GM19455 (cell line): ENCODE data around the gene UNG.
"Not testable (repeated sequence)": the region's sequence is repeated elsewhere in the genome, so short reads cannot be mapped to it uniquely, and the experiment has no call there.

ENCODE experiments used
- ATAC-seq: cut with Tn5 transposase; IDR thresholded peaks from one replicate; pipeline ENCODE4 v1.9.1; 2021; ENCODE audit not compliant: unreplicated experiment

UNG gene

DNA sequence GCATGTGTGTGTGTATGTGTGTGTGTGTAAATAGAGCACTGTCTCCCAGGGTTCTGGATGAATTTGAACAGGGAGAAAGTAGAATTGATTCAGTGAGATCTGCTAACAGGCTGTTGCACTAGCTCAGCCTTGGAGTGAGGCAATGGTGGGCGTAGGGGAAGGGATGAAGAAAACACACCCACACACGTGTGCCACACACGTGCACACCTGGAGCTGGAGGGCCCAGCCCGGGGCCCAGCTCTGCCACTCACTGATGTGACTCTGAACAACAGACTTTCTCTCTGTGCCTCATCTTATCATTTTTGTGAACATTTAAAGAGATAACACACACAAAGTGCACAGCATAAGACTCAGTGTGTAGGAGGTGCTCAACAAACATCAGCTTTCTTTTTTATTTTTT is 23.2 kb downstream of the UNG start:
- ATAC-seq: no peak

DNA sequence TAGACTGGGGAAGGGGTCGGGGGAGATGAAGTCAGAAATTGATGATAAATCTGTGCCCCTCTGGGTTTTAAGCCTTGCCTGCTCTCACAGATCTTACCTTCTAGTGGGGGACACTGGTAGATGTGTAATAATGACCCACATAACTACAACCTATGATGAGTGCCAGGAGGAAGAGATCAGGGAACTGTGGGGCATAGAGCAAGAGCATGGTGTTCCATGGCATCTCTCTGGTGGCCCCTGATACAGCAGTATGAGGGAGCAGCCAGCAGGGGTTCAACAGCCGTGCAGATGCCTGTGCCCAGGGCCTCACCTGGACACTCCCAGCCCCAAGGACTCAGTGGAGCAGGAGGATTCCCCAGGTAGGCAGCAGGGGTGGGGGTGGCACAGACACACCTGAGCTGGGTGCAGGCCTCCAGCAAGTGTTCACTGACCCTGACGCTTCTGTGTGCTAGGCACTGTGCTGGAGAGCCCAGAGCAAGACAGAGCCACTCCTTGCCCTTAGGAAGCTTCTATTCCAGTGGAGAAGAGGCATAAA is 24.0 kb downstream of the UNG start:
- ATAC-seq: no peak

DNA sequence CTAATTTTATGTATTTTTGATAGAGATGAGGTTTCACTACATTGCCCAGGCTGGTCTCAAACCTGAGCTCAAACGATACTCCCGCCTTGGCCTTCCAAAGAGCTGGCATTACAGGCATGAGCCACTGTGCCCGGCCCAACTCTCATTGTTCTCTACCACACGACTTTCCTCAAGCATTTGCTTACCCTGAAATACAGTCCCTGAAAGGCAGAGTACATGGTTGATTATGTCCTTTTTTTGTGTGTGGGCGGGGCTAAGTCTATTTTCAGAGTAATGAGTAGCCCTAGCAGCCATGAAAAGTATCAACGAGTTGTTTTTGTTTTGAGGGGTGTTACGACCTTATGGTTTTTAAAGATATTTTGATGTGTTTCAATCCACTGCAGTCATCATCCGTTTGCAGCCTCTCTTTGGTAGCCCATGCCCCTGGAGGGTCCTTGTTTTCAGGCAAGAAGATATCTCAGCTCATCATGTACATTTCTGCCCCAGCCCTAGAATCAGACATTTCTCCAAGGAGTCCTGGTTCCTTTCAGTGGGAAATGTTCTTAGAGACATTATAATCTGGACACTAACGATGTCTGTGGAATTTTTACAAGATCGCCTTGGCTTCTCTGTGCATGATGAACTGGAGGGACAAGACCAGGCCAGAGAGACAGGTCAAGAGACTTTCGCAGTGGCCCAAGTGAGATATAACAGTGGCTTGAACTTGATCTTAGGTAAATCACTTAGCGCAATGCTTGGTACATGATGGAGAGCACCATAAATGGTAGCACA is 27.7 kb downstream of the UNG start:
- no peak for ATAC-seq

DNA sequence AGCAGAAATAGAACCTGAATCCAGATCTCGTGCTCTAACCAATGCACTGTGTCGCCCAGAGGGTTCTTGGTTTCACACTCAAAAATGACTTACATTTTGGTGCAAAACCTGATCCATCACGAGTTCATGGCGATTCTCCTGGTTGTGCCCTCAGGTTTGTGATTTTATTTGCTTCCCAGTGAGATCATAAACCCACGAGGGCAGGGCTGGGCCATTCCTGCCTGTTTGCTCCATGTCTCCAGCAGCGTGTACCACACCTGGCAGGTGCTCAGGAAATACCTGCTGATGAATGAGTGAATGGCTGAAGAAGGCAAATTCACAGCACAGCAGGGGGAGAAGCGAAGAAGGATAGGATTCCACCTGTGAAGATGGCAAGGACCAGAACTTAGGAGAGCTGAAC is 28.4 kb downstream of the UNG start:
- ATAC-seq: no peak

DNA sequence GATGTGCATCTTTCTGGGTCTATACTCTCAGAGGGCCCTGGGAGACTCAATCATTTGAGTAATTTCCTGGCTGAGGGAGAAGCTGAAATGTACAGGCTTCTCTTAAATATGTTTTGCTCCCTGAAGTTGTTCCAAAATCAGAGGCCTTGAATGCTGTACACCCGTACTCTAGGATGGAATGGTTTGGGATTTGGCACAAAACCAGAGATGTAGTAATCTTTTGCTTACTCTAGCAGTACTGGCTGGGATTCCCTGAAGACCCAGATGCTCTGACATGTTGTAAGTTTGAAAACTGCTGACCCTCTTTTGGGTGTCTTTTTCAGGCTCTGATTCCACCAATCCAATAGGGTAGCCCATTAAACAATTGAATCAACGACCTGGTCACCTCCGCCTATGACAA is 29.4 kb downstream of the UNG start:
- no peak for ATAC-seq

DNA sequence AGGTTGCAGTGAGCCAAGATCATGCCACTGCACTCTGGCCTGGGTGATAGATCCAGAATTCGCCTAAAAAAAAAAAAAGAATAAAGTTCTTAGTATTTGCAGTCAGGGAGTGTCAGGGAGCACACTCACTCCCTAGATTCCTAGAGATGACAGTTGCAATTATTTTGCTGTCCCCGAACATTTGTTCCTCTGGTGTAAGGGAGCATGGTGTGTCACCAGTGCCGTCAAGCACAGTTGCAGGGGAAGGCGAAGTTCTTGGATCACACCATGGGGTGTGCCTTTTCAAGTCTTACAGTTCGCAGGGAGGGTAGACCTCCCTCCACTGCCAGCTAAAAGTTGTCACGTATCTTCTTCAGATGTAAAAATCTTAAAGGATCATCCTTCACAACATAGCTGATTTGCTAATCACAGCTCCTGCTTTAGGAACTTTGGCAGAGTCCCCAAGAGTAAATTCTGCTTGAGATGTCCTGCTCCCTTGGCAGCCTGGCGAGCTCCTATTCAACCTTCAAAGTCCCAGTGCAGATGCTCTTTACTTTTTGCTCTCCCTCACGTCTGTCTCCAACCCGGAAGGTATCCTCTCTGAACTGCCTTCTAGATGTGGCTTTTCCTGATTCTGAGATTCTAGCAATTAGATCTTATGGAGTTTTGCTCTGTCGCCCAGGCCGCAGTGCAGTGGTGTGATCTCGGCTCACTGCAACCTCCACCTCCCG is 30.3 kb downstream of the UNG start:
- ATAC-seq: no peak

DNA sequence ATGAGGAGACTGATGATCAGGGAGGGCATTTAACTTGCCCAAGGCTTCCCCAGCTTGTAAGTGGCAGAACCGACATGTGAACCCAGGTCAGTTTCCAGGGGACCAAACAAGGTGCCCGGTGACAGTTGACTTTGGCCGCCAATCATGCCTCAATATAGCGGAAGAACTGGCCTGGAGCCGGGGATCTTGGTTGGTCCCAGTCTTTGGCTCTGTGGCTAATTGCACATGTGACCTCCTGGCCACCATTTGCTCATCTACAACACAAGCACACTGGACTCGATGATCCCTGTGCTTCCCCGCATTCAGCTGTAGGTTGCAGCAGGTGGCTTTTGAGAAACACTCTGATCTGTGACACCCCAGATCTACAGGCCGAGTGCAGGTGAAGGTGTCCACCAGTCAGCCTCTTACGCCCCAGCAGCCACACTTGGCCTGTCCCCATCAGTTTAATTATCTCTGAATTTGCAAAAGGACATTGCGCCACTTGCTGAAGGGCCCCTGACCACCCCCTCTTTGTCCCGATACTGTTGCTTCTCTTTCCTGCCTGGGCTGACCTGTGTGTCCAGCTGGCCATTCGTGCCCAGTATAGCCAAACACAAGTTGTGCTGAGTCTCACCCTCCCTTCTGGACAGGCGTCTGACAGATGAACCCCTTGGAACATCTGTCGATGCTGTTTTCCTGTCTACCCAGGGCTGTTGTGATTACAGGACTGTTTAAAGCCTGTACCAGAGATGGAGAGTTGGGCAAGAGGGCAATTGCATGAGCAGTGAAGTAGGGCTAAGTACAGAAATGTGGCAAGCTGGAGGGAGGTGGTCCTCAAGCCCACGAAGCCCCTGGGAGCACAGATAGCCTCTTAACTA is 33.1 kb downstream of the UNG start:
- no peak for ATAC-seq

DNA sequence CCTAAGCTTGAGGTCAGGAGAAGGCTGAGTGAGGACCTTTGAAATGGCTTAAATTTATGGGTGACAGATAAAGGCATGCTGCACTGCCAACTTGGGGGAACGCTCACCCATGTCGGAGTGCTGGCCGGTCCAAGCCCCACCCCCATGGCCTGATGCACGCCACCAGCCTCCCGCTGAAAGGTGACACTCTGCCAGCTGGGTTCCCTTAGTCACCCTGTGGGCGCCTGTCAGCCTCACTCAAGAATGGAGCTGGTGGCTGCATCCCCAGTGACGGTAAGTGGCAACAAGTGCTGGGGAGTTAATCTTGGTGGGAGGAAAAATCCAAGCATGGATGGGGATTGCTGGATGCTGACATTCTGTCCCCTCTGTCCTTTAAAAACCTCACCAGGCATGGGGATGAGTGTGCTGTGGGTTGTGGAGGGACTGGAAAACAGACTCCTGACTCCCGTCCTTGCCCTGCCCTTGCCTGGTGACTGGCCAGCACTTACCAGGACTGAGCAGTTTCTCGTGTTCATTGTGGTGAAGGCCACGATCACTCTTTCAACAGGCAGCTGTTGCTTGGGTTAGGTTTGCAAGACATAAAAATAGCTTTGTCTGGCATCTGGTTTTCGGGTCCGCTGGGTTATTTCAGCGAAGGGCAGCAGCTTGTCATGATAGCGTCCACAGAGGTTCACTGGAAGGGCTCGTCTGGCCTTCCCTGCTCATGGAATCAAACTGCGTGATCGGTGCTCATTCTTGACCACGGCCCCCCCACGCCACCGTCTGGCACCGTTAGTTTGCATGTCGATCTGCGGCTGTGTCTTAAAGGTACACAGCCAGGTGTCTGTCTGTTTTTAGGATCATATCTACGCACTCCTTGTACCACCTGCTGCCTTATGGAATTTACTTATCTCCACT is 34.0 kb downstream of the UNG start:
- ATAC-seq: no peak

DNA sequence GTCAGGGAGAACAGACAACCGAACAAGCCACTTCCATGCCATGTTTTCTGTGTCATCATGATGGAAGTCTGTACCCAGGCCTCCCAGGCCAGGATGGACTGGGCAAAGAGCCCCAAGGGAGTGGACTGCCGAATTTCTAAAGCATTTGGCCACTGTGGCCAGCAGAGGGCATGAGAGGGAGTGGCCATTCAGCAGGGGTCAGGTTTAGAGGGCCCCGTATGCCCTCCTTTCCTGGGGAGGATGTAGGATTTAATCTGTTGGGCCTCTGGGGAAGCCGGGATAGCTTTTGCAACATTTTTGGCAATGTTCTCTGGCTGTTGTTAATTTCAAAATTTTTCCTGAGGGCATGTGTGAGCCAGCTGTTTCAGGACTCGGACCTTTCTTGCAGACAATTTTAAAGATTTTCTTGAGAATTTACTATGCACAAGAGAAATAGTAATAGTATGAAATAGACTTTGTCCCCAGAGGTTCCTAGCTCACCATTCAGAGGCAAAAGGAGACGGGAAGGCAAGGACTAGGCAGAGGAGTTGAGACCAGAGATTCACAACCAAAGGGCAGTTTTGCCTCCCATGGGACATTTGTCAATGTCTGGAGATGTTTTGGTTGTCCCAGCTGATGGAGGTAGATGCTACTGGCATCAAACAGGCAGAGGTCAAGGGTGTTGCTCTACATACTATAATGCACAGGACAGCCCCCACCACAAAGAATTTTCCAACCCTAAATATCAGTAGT is 37.0 kb downstream of the UNG start:
- no peak for ATAC-seq

DNA sequence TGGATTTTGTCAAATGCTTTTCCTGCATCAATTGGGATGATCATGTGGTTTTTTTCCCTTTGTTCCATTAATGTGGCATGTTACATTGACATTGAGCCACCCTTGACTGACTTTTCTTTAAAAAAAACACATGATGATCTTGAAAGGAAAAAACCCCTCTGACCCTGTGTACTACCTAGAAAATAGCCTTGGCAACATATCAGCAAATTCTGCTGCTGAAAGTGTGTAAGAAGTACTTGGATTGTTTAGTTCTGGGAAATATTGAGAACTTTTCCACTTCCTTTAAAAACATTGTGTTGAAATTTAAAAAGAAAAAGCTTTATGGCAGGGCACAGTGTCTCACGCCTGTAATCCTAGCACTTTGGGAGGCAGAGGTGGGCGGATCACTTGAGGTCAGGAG is 39.7 kb downstream of the UNG start:
- ATAC-seq: no peak

DNA sequence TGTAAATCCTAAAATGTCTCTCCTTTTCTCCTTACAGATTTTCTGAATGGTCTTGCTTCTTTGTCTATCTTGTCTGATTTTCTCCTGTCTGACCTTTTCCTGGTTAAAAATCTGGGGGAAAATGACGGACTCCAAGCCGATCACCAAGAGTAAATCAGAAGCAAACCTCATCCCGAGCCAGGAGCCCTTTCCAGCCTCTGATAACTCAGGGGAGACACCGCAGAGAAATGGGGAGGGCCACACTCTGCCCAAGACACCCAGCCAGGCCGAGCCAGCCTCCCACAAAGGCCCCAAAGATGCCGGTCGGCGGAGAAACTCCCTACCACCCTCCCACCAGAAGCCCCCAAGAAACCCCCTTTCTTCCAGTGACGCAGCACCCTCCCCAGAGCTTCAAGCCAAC is 42.0 kb downstream of the UNG start:
- no peak for ATAC-seq

DNA sequence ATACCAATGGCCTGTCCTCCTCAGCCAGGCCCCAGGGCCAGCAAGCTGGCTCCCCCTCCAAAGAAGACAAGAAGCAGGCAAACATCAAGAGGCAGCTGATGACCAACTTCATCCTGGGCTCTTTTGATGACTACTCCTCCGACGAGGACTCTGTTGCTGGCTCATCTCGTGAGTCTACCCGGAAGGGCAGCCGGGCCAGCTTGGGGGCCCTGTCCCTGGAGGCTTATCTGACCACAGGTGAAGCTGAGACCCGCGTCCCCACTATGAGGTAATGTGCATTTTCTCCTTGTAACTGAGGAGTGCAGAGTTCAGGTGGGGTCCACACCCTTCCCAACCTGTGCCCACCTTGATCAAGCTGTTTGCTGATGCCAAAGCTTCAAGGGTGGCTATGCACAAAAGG is 42.4 kb downstream of the UNG start:
- ATAC-seq: no peak

DNA sequence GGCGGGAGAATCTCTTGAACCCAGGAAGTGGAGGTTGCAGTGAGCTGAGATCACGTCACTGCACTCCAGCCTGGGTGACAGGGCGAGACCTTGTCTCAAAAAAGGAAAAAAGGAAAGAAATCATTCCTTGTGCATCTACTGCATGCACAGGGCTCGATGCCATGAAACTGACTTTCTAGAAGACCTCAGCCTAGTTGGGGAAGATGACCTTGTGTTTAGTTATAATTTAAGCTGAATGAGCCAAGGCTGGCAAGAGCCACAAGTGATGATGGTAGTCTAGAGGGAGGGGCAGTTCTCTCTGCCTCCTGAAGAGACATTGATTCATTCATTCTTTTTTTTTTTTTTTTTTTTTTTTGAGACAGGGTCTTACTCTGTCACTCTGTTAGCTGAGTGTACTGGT is 43.2 kb downstream of the UNG start:
- ATAC-seq: no peak

DNA sequence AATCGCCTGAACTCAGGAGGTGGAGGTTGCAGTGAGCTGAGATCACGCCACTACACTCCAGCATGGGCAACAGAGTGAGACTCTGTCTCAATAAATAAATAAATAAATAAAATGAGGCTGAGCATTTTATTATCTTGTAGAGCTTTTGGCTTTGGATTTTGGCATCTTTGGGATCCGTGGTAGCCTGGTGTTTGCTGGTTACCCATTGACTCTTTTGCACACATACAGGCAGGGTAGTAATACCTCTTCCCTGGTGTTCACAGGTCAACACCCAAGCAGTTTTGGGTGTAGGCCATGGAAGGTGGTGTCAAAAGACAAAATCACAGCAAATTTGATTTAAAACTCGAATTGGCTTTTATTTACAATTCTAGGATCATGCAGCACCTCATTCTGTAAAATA is 46.8 kb downstream of the UNG start:
- no peak for ATAC-seq

DNA sequence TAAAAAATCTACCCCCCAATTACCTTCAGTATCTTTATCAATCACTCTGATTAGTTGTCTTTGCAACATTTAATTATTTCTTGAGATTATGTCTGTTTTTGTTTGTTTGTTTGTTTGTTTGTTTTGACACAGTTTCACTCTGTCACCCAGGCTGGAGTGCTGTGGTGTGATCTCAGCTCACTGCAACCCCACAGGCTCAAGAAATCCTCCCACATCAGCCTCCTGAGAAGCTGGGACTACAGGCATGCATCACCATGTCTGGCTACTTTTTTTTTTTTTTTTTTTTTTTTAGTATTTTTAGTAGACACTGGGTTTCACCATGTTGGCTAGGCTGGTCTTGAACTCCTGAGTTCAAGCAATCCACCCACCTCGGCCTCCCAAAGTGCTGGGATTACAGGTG is 49.7 kb downstream of the UNG start:
- ATAC-seq: not testable (repeated sequence)

DNA sequence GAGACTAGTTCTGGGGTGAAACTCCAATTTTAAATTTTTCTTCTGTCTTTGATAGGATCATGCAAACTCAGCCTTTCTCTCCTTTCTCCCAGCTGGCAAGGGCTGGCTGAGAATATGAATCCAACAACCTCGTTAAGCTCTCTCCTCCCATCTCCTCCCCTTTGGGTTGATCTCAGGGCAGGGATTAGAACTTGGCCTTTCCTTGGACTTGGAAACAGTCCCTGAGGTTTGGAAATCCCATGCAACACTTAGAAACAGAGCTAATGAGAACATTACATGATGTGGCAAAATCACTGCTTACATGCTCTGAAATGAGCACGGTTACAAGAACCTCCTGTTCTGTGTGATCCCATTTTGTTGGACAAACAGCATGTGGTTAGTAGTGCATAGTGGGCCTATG is 50.6 kb downstream of the UNG start:
- ATAC-seq: no peak

DNA sequence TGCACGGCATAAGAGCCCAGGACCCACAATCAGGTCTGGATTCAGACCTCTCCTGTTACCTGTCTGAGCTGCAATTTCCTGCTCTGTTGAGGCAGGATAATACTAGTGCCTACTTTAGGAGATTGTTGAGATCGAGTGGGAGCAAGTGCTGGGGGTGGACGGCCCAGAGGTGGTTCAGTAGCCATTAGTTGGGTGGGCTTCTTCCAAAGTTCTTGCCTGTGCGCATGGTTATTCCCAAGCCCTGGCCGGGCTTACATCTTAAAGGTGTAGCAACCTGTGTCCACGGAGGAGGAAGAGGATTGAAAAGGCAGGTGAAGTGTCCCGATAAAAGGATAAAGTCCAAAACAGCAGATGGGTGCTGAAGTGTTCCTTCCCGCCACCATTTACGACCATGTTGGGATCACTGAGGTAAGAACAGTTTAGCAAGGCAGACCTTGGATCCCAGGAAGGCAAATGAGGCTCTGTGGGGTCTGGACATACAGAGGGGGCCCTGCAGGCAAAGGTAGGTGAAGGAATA is 52.8 kb downstream of the UNG start:
- no peak for ATAC-seq

DNA sequence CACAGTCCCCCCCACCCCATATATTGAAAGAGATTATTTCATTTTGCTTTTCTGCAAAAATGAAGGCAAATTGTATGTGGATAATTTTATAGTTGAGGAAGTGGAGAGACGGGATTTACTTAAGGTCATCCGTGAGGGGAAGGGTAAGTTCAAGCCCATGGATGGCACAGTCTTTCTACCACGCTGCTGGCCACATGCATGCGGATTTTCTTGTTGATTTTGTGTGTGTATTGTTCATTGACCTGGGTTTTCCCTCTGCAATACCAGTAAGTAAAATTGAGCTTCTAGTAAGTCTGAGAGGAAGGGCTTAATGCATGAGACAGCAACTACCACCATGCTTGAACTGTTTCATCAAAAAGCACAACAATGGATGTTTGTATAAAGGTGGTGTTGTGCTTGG is 54.1 kb downstream of the UNG start:
- no peak for ATAC-seq

DNA sequence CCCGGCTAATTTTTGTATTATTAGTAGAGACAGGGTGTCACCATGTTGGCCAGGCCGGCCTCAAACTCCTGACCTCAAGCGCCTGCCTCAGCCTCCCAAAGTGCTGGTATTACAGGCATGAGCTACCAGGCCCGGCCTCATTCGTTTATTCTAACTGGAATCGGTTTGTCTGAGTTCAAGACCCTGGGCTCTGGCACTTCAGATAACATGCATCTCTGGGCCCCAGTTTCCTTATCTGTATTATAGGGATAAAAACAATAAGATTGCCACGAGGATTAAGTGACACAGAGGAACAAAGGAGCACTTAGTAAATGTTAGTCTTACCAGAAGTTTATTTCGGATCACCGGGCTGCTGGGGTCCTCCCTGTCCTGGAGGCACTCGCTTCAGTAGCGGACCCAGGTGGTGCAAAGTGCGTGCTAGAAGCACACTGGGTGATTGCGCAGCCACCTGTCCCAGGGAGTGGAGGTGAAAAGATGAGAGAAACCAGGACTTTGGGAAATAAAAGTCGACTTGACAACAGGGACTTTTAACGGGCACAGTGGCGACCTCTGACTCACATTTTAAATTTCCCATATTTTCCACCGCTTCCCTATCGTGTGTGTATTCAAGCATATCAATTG is 56.5 kb downstream of the UNG start:
- no peak for ATAC-seq
